B cell (primary cell): Measurements from ENCODE around the gene DEPDC4. TPM values are rescaled to one million over a fixed set of nuclear protein-coding genes. Genes with fewer than 3 reads are reported as not detected.

Experiments used
- ATAC-seq: fragments of 200-7000 bp; cut with Tn5 transposase; one replicate; pipeline ENCODE4 v1.10.0; 2021; ENCODE audit warnings: low read depth, mild to moderate bottlenecking, moderate number of reproducible peaks, moderate library complexity
- CTCF ChIA-PET: fragments of 350-600 bp; sonication (Branson Sonifier 250); formaldehyde crosslinking; loops from one replicate; lab custom pipeline; 2021; ENCODE audit warnings: antibody characterized with exemption, inconsistent platforms; lab: Charles Lee
- POLR2A ChIA-PET: fragments of 350-600 bp; sonication (Branson Sonifier 250); formaldehyde crosslinking; loops from one replicate; lab custom pipeline; 2021; ENCODE audit warnings: antibody characterized with exemption; lab: Charles Lee
- DNase-seq: peaks from one replicate; pipeline ENCODE4 v3.0.0; 2013
- H2AFZ ChIP-seq: 2 replicates; pipeline ENCODE4 v1.6.1; 2012; ENCODE audit warnings: mild to moderate bottlenecking, low read depth, low read length; ENCODE audit not compliant: insufficient read depth, poor library complexity, severe bottlenecking
- H3K27ac ChIP-seq, 2 donors: 1 replicate in 1 of 2; 2 replicates in 1 of 2; pipeline ENCODE4 v1.5.1; 2012 to 2013; ENCODE audit warnings: low read length in 2 of 2, mild to moderate bottlenecking in 2 of 2, moderate library complexity in 1 of 2
- H3K27me3 ChIP-seq, 4 experiments: fragments of 200-600 bp in 1 of 4; sonication (generic) in 1 of 4; replicated peaks in 1 of 4; 1 replicate in 2 of 4; 2 replicates in 2 of 4; pipeline versions ENCODE4 v1.6.1 to v1.7.0; 2013 to 2016; ENCODE audit warnings: low read length in 3 of 4, mild to moderate bottlenecking in 2 of 4, mixed read lengths in 1 of 4, moderate library complexity in 1 of 4; ENCODE audit not compliant: insufficient read depth in 4 of 4, control insufficient read depth in 3 of 4; ENCODE audit errors: control extremely low read depth in 1 of 4
- H3K36me3 ChIP-seq, 2 experiments: replicated peaks in 1 of 2; 1 replicate in 1 of 2; 2 replicates in 1 of 2; pipeline versions ENCODE4 v1.6.1 to v1.7.1; 2013; ENCODE audit warnings: low read length in 1 of 2; ENCODE audit not compliant: insufficient read depth in 2 of 2, control insufficient read depth in 1 of 2; ENCODE audit errors: control extremely low read depth in 1 of 2, extremely low read depth in 1 of 2
- H3K4me1 ChIP-seq, 2 donors: fragments of 200-600 bp in 1 of 2; sonication (generic) in 1 of 2; 1 replicate in 1 of 2; 2 replicates in 1 of 2; pipeline versions ENCODE4 v1.5.1 to v1.6.1; 2013 to 2017; ENCODE audit warnings: low read length in 2 of 2; ENCODE audit not compliant: control insufficient read depth in 2 of 2, insufficient read depth in 2 of 2
- H3K4me2 ChIP-seq: replicated peaks from 2 replicates; pipeline ENCODE3; 2012; ENCODE audit warnings: mild to moderate bottlenecking, low read depth, low read length; ENCODE audit not compliant: poor library complexity, severe bottlenecking
- H3K4me3 ChIP-seq, 5 experiments: fragments of 200-600 bp in 1 of 5; sonication (generic) in 1 of 5; 1 replicate in 3 of 5; 2 replicates in 2 of 5; pipeline versions ENCODE4 v1.5.1 to v1.7.0; 2011 to 2016; ENCODE audit warnings: low read length in 4 of 5, mild to moderate bottlenecking in 4 of 5, low read depth in 2 of 5, control low read depth in 1 of 5, moderate library complexity in 1 of 5; ENCODE audit not compliant: insufficient read depth in 1 of 5; ENCODE audit errors: control extremely low read depth in 1 of 5, extremely low read depth in 1 of 5
- H3K79me2 ChIP-seq: fragments of 200-600 bp; sonication (generic); one replicate; pipeline ENCODE4 v1.6.0; 2016; ENCODE audit warnings: low read length; ENCODE audit not compliant: control insufficient read depth, insufficient read depth
- H3K9ac ChIP-seq: fragments of 200-600 bp; sonication (generic); 2 replicates; pipeline ENCODE4 v1.6.1; 2017; ENCODE audit warnings: mild to moderate bottlenecking, low read length, moderate library complexity
- H3K9me3 ChIP-seq, 3 donors: one replicate each; pipeline versions ENCODE4 v1.6.1 to v1.7.1; 2013; ENCODE audit warnings: low read length in 2 of 3; ENCODE audit not compliant: control insufficient read depth in 2 of 3, insufficient read depth in 1 of 3; ENCODE audit errors: control extremely low read depth in 1 of 3
- H4K20me1 ChIP-seq: 2 replicates; pipeline ENCODE4 v1.6.0; 2012; ENCODE audit warnings: mild to moderate bottlenecking, low read length; ENCODE audit not compliant: insufficient read depth, control insufficient read depth, poor library complexity, severe bottlenecking
- H3K27ac Mint-ChIP-seq: one replicate; pipeline ENCODE4 v1.8.0; 2021; ENCODE audit warnings: mixed read lengths
- H3K27me3 Mint-ChIP-seq: one replicate; pipeline ENCODE4 v1.8.0; 2021; ENCODE audit warnings: mixed read lengths
- H3K4me1 Mint-ChIP-seq: one replicate; pipeline ENCODE4 v1.8.0; 2021; ENCODE audit warnings: mixed read lengths
- H3K4me3 Mint-ChIP-seq: one replicate; pipeline ENCODE4 v1.8.0; 2021; ENCODE audit warnings: mixed read lengths
- H3K9me3 Mint-ChIP-seq: one replicate; pipeline ENCODE4 v1.8.0; 2022; ENCODE audit warnings: mixed read lengths; ENCODE audit not compliant: insufficient read depth
- EZH2 ChIP-seq: IDR thresholded peaks from 2 replicates; pipeline ENCODE4 v1.6.1; 2012; ENCODE audit warnings: borderline replicate concordance, low read depth, mild to moderate bottlenecking, moderate library complexity, low read length; ENCODE audit not compliant: insufficient read depth, poor library complexity, severe bottlenecking
- WGBS: methylation state at CpG from one replicate; pipeline ENCODE4 v1.1.5; 2013; ENCODE audit warnings: missing lambda C conversion rate; ENCODE audit not compliant: insufficient coverage; 5-methylcytosine and 5-hydroxymethylcytosine counted together
- intact Hi-C: fragments of 100-400 bp; cut with micrococcal nuclease; formaldehyde crosslinking; loops from one replicate; pipeline ENCODE4 v1.10.0; 2022
- polyA plus RNA-seq: library from polyadenylated mRNA; depleted of rRNA; stranded (reverse); fragments of >200 nt; gene quantifications from 2 replicates; pipeline ENCODE4 v1.2.3, GENCODE V29; 2012
- total RNA-seq, 2 donors: library from RNA; stranded (reverse); fragments of 120-200 nt in 1 of 2; gene quantifications; 1 replicate in 1 of 2; 2 replicates in 1 of 2; pipeline versions ENCODE4 v1.2.3 to v1.2.4, GENCODE V29; 2013 to 2022
- TF ChIP-seq, protein P1 (sequence below): fragments of 200-600 bp; IDR thresholded peaks from one replicate; pipeline ENCODE4 v1.8.0; 2022; ENCODE audit warnings: antibody characterized with exemption, mild to moderate bottlenecking

Gene DEPDC4
- total and polyA plus RNA-seq, 2 donors (not counting 1 experiment from before 2014, with no cell fraction given) = 1.2 to 1.8 TPM

DNA sequence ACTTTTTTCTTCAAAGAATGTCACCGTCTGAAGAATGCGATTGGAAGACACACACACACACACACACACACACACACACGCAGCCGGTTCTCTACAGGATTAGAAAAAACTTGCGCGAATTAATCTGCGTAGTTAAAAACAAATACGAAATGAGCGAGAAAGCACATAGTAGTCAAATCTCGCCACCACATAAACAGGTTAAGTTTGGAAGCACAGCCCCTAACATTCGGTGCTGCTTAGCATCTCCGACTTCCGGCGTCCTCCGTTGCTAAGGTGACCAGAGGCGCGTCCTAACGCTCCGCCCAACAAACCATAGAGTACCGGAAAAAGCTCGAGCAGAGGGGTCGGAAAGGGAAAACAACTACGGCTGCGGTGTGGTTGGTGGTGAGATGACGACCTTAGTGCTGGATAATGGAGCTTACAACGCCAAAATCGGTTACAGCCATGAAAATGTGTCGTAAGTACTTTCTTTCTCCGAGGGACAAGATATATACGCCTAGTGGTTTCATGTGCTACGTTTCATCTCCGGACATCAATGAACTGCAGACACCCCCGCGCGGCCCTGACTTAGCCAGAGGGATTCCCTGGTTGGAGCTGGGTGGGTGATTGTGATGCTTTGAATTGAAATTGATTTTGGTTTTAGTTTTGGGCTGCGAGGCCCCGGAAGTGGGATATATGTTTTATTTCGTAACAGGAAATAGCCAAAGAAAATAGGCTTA lies 66.3 kb downstream of the DEPDC4 start, which contains the start of gene ACTR6:
Gene ACTR6 (plus strand): TSS at position 353 of the 719 bp plus-strand sequence. CDS start 37 bp downstream, at position 390.
- ATAC-seq (peak; percentile 84), DNase-seq (peak; percentile 98)
- peak within 1 kb of the TSS; percentile 94 for H3K4me2 ChIP-seq
- H4K20me1 ChIP-seq = no peaks in the 10 kb centered on the region
- peaks cover 0 to 4% of the 10 kb centered on the region in 2 experiments for H3K36me3 ChIP-seq
- no peaks in the 10 kb centered on the region for H3K27me3 Mint-ChIP-seq
- H3K4me1 ChIP-seq = peaks cover 14 to 19% of the 10 kb centered on the region in 2 donors
- WGBS = under 1% methylated on average over 36 of the region's 38 CpGs
- peak within 1 kb of the TSS; percentile 89 for H2AFZ ChIP-seq
- peak within 1 kb of the TSS; percentile 90 for H3K4me3 Mint-ChIP-seq
- no peaks in the 10 kb centered on the region for H3K9me3 Mint-ChIP-seq
- peaks cover 26% of the 10 kb centered on the region for H3K4me1 Mint-ChIP-seq
- H3K27ac Mint-ChIP-seq = peak within 1 kb of the TSS; percentile 91
- H3K27me3 ChIP-seq = no peaks in the 10 kb centered on the region
- intact Hi-C loops = loop anchor here (1.0 to 5.0 kb wide), 4 partner anchors 58 to 1917 kb away; partner anchors contain the start of genes BLTP3B, DEPDC4, SCYL2 and WASHC3
- peaks cover 50% of the 10 kb centered on the region for H3K79me2 ChIP-seq
- TF ChIP-seq EZH2 = no peak
- TF ChIP-seq, protein P1, sequence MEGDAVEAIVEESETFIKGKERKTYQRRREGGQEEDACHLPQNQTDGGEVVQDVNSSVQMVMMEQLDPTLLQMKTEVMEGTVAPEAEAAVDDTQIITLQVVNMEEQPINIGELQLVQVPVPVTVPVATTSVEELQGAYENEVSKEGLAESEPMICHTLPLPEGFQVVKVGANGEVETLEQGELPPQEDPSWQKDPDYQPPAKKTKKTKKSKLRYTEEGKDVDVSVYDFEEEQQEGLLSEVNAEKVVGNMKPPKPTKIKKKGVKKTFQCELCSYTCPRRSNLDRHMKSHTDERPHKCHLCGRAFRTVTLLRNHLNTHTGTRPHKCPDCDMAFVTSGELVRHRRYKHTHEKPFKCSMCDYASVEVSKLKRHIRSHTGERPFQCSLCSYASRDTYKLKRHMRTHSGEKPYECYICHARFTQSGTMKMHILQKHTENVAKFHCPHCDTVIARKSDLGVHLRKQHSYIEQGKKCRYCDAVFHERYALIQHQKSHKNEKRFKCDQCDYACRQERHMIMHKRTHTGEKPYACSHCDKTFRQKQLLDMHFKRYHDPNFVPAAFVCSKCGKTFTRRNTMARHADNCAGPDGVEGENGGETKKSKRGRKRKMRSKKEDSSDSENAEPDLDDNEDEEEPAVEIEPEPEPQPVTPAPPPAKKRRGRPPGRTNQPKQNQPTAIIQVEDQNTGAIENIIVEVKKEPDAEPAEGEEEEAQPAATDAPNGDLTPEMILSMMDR = no peak
- peak within 1 kb of the TSS; percentile 69 to 94 (median 92) for H3K4me3 ChIP-seq
- ChIA-PET POLR2A (interaction anchor here (0.6 to 2.1 kb wide), 6 partner anchors 9 to 1469 kb away, joined by 3 to 11 read pairs (median 4); partner anchors contain the start of genes BLTP3B, DEPDC4 and SCYL2), CTCF (interaction anchor here (1.1 to 3.6 kb wide), 6 partner anchors 37 to 1639 kb away, joined by 3 to 14 read pairs (median 8); partner anchors contain the start of genes DEPDC4 and SCYL2)
- H3K9ac ChIP-seq = peak within 1 kb of the TSS; percentile 97
- peak within 1 kb of the TSS; percentile 76 to 93 for H3K27ac ChIP-seq
- no peaks in the 10 kb centered on the region for H3K9me3 ChIP-seq
